Measurements from ENCODE around the gene NXPH4.

Gene NXPH4

GRCh38 chr12:57237932-57238853 lies 21.6 kb downstream of the NXPH4 start:
- Histone ChIP-seq H3K27me3 (ENCODE audit: control insufficient read depth, insufficient read depth, low read length) (peaks cover 84% of the 10 kb centered on the region), H3K4me1 (ENCODE audit: control insufficient read depth, insufficient read depth, low read length) (peaks cover 12% of the 10 kb centered on the region), H3K9me3 (ENCODE audit: control insufficient read depth, insufficient read depth, low read length) (no peaks in the 10 kb centered on the region), H3K4me3 (ENCODE audit: low read depth, low read length) (peak overlapping the region; percentile 71), H3K36me3 (ENCODE audit: control insufficient read depth, insufficient read depth, low read length) (peaks cover 14% of the 10 kb centered on the region), H3K9ac (ENCODE audit: low read depth, low read length) (no peak overlapping the region)

GRCh38 chr12:57238854-57239554 lies 22.4 kb downstream of the NXPH4 start:
- Histone ChIP-seq H3K4me3 (ENCODE audit: low read depth, low read length) (peak overlapping the region; percentile 71), H3K9me3 (ENCODE audit: control insufficient read depth, insufficient read depth, low read length) (no peaks in the 10 kb centered on the region), H3K27me3 (ENCODE audit: control insufficient read depth, insufficient read depth, low read length) (peaks cover 81% of the 10 kb centered on the region), H3K9ac (ENCODE audit: low read depth, low read length) (no peak overlapping the region), H3K36me3 (ENCODE audit: control insufficient read depth, insufficient read depth, low read length) (peaks cover 6% of the 10 kb centered on the region), H3K4me1 (ENCODE audit: control insufficient read depth, insufficient read depth, low read length) (peaks cover 14% of the 10 kb centered on the region)

GRCh38 chr12:57239587-57240065 lies 23.0 kb downstream of the NXPH4 start:
- H3K4me3 ChIP-seq (ENCODE audit: low read depth, low read length), result peak overlapping the region; percentile 49
- H3K9me3 ChIP-seq (ENCODE audit: control insufficient read depth, insufficient read depth, low read length), result no peaks in the 10 kb centered on the region
- H3K27me3 ChIP-seq (ENCODE audit: control insufficient read depth, insufficient read depth, low read length), result peaks cover 83% of the 10 kb centered on the region
- H3K4me1 ChIP-seq (ENCODE audit: control insufficient read depth, insufficient read depth, low read length), result peaks cover 16% of the 10 kb centered on the region
- H3K9ac ChIP-seq (ENCODE audit: low read depth, low read length), result no peak overlapping the region
- no peaks in the 10 kb centered on the region for H3K36me3 ChIP-seq (ENCODE audit: control insufficient read depth, insufficient read depth, low read length)

- Histone ChIP-seq H3K4me1 (ENCODE audit: control insufficient read depth, insufficient read depth, low read length) (peaks cover 16% of the 10 kb centered on the region), H3K9ac (ENCODE audit: low read depth, low read length) (no peak overlapping the region), H3K27me3 (ENCODE audit: control insufficient read depth, insufficient read depth, low read length) (peaks cover 82% of the 10 kb centered on the region)
Measured at GRCh38 chr12:57240066-57240921, 23.7 kb downstream of the NXPH4 start.

GRCh38 chr12:57240926-57241401 lies 24.4 kb downstream of the NXPH4 start:
- peaks cover 16% of the 10 kb centered on the region for H3K4me1 ChIP-seq (ENCODE audit: control insufficient read depth, insufficient read depth, low read length)
- no peaks in the 10 kb centered on the region for H3K36me3 ChIP-seq (ENCODE audit: control insufficient read depth, insufficient read depth, low read length)
- no peaks in the 10 kb centered on the region for H3K9me3 ChIP-seq (ENCODE audit: control insufficient read depth, insufficient read depth, low read length)
- H3K4me3 ChIP-seq (ENCODE audit: low read depth, low read length), result peak overlapping the region; percentile 49
- H3K27me3 ChIP-seq (ENCODE audit: control insufficient read depth, insufficient read depth, low read length), result peaks cover 75% of the 10 kb centered on the region
- no peak overlapping the region for H3K9ac ChIP-seq (ENCODE audit: low read depth, low read length)

More at GRCh38 chr12:57240066-57240921, 23.7 kb downstream of the NXPH4 start:
- Histone ChIP-seq H3K9me3 (ENCODE audit: control insufficient read depth, insufficient read depth, low read length) (no peaks in the 10 kb centered on the region), H3K36me3 (ENCODE audit: control insufficient read depth, insufficient read depth, low read length) (no peaks in the 10 kb centered on the region), H3K4me3 (ENCODE audit: low read depth, low read length) (peak overlapping the region; percentile 49)

- Histone ChIP-seq H3K4me3 (ENCODE audit: low read depth, low read length) (peak overlapping the region; percentile 49), H3K9me3 (ENCODE audit: control insufficient read depth, insufficient read depth, low read length) (no peaks in the 10 kb centered on the region), H3K27me3 (ENCODE audit: control insufficient read depth, insufficient read depth, low read length) (peaks cover 68% of the 10 kb centered on the region), H3K9ac (ENCODE audit: low read depth, low read length) (no peak overlapping the region), H3K4me1 (ENCODE audit: control insufficient read depth, insufficient read depth, low read length) (peaks cover 18% of the 10 kb centered on the region), H3K36me3 (ENCODE audit: control insufficient read depth, insufficient read depth, low read length) (no peaks in the 10 kb centered on the region)
Measured at GRCh38 chr12:57241402-57242310, 25.1 kb downstream of the NXPH4 start.

GRCh38 chr12:57242329-57242690 lies 25.7 kb downstream of the NXPH4 start:
- H3K4me1 ChIP-seq (ENCODE audit: control insufficient read depth, insufficient read depth, low read length), result peaks cover 23% of the 10 kb centered on the region
- H3K36me3 ChIP-seq (ENCODE audit: control insufficient read depth, insufficient read depth, low read length), result no peaks in the 10 kb centered on the region
- H3K9ac ChIP-seq (ENCODE audit: low read depth, low read length), result no peak overlapping the region
- peaks cover 61% of the 10 kb centered on the region for H3K27me3 ChIP-seq (ENCODE audit: control insufficient read depth, insufficient read depth, low read length)
- peak overlapping the region; percentile 52 for H3K4me3 ChIP-seq (ENCODE audit: low read depth, low read length)
- H3K9me3 ChIP-seq (ENCODE audit: control insufficient read depth, insufficient read depth, low read length), result no peaks in the 10 kb centered on the region

- peaks cover 56% of the 10 kb centered on the region for H3K27me3 ChIP-seq (ENCODE audit: control insufficient read depth, insufficient read depth, low read length)
- peak overlapping the region; percentile 61 for H3K4me3 ChIP-seq (ENCODE audit: low read depth, low read length)
- no peak overlapping the region for H3K9ac ChIP-seq (ENCODE audit: low read depth, low read length)
- peaks cover 22% of the 10 kb centered on the region for H3K4me1 ChIP-seq (ENCODE audit: control insufficient read depth, insufficient read depth, low read length)
- no peaks in the 10 kb centered on the region for H3K36me3 ChIP-seq (ENCODE audit: control insufficient read depth, insufficient read depth, low read length)
- no peaks in the 10 kb centered on the region for H3K9me3 ChIP-seq (ENCODE audit: control insufficient read depth, insufficient read depth, low read length)
Measured at GRCh38 chr12:57242691-57243454, 26.3 kb downstream of the NXPH4 start.

- Histone ChIP-seq H3K36me3 (ENCODE audit: control insufficient read depth, insufficient read depth, low read length) (no peaks in the 10 kb centered on the region), H3K27me3 (ENCODE audit: control insufficient read depth, insufficient read depth, low read length) (peaks cover 48% of the 10 kb centered on the region), H3K4me3 (ENCODE audit: low read depth, low read length) (peak overlapping the region; percentile 61), H3K9me3 (ENCODE audit: control insufficient read depth, insufficient read depth, low read length) (no peaks in the 10 kb centered on the region), H3K9ac (ENCODE audit: low read depth, low read length) (no peak overlapping the region), H3K4me1 (ENCODE audit: control insufficient read depth, insufficient read depth, low read length) (peaks cover 24% of the 10 kb centered on the region)
Measured at GRCh38 chr12:57243521-57244311, 27.1 kb downstream of the NXPH4 start.
